Tibial nerve (tissue), 4 donors: ENCODE measurements around the gene ZCCHC3.

ENCODE experiments used
- CTCF ChIP-seq, 5 experiments: fragments of 200-600 bp in 3 of 5; fragments of 450-650 bp in 2 of 5; sonication (generic) in 3 of 5; IDR thresholded peaks; one replicate each; pipeline ENCODE4 v1.5.1; 2016 to 2019; ENCODE audit warnings: antibody characterized with exemption in 5 of 5, mild to moderate bottlenecking in 3 of 5, moderate library complexity in 2 of 5
- EP300 ChIP-seq, 2 donors: sonication (generic); formaldehyde crosslinking; IDR thresholded peaks; one replicate each; pipeline ENCODE4 v1.6.1; 2017; ENCODE audit warnings: antibody characterized with exemption in 2 of 2, mild to moderate bottlenecking in 1 of 2
- POLR2A ChIP-seq, 2 donors: fragments of 450-650 bp; IDR thresholded peaks; one replicate each; pipeline ENCODE4 v1.6.1; 2017; ENCODE audit warnings: antibody characterized with exemption in 2 of 2, mild to moderate bottlenecking in 2 of 2, moderate library complexity in 2 of 2

GRCh38 chr20:297925-298775, 780 bp downstream of the ZCCHC3 start:
- TF ChIP-seq CTCF (IDR thresholded peaks at IDR 0.05) (no peak), POLR2A (IDR thresholded peaks at IDR 0.05) (no peak), EP300 (IDR thresholded peaks at IDR 0.05) (peak in 1 of 2 donors; percentile 74)
